Measurements from ENCODE around the gene IPO4. TPM values are rescaled to one million over a fixed set of nuclear protein-coding genes. Genes with fewer than 3 reads are reported as not detected.

IPO4 gene
- polyA plus RNA-seq, 1 donor = 35.6 TPM

DNA sequence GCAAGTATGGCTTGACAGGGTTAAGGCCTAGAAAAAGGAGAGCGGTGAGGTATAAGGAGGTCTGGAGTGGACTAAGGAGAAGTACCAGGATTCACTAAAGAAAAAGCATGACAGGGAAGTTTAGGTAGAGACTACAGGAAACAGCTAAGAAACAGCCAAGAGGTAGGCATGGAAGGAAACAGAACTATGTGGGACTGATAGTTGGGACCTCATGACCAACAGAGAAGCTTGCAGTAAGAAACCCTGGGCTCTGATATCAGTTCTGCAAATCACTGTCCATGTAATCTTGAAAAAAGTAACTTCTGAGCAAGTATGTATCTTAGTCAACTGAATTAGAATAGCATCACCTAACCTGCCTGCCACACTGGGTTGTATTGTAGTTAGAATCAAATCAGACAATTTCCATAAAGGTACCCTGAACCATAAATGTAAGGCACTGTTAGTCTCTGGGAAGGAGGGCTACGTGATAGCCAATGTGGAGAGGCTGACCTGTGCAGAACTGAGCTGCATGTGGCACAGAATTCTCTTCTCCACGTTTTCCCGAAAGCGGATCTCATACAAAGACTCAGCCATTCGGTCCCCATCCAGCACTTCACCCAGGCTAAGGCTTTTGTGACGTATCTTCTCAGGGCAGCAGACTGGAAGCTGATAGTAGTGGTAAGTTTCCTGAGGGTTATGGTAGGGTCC lies 5.7 kb upstream of the IPO4 start:
- no peak for DNase-seq

DNA sequence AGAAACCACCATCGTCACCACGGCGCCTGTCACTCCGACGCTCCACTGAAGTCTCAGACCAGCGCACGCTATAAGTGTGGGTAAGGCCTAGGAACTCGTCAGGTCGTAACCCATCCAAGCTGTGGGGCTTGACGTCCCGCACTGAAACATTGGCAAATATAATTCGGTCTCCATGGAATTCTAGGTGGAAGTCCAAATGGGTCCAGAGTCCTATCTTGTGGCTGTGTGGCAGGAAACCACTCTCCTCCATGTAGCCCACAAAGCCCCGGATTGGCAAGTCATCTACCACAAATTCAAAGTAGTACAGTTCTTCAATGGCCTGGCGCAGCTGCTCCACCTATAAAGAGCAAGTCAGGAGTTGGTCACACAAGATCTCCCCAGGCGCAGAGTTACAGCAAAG lies 4.3 kb upstream of the IPO4 start:
- no peak for DNase-seq

DNA sequence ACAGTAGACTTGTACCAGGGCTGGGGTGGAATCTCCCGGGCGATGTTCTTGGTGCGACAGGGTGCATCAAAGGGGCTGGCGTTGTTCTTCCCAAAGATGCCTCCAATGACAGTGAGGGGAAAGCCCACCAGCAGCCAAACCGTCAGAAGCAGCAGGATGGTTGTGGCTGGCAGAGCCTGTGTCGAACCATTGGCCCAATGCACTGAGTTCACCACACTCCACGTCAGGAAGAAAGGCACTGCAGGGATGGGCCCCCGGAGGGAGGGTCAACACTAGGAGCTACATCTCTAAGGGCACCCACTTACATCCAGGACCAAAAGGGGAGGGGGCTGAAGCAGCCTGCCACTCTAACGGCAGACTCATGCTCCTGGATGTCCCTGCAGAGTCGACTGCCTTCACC lies 1.8 kb upstream of the IPO4 start:
- no peak for DNase-seq

DNA sequence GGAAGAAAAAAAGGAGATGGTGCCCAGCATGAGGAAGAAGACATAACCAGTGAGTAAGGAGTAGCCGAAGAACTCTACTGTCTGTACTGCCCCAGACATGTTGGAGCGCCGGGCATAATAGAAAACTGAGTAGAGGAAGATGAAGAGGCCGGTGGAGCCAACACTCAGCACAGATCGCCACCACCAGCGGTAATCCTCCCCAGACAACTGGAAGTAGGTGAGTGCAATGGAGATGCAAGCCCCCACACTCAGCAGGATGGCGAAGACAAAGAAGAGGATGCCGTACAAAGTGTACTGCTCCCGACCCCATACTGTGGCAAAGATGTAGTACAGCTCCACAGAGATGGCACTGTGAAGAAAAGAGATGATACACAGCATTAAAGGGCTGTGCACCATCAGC lies 844 bp upstream of the IPO4 start:
- no peak for DNase-seq

DNA sequence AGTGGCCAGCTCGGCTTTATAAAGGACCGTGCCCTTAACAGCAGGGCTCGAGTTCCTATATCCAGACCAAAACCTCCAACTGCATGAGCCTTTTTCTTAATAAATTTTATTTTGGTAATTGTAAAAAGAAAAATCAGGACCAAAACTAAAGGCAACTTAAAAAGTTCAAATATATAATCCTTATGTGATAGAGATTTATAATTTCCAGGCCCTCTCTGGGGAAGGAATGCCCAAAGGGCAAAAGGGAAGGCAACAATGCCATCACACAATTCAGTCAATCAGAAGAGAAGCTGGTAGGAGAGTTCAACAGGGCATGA lies 401 bp upstream of the IPO4 start:
- DNase-seq = no peak

DNA sequence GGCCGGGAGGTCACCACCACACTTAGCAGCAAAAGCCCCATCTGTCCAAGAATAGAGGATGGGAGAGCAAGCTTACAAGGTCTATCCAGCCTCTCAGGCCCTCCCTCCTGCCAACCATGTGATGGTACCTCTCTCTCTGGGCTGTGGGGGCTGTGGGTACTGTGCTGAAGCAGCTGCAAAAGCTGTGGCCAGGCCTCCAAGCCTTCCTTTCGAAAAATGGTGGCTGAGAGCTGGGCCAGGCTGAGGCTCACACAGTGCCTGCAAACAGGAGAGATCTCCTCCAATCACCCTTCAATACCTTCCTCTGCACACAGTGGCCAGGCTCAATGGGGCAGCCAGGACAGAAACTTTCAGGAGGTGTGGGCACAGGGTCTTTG lies 1.1 kb downstream of the IPO4 start:
- DNase-seq = no peak

DNA sequence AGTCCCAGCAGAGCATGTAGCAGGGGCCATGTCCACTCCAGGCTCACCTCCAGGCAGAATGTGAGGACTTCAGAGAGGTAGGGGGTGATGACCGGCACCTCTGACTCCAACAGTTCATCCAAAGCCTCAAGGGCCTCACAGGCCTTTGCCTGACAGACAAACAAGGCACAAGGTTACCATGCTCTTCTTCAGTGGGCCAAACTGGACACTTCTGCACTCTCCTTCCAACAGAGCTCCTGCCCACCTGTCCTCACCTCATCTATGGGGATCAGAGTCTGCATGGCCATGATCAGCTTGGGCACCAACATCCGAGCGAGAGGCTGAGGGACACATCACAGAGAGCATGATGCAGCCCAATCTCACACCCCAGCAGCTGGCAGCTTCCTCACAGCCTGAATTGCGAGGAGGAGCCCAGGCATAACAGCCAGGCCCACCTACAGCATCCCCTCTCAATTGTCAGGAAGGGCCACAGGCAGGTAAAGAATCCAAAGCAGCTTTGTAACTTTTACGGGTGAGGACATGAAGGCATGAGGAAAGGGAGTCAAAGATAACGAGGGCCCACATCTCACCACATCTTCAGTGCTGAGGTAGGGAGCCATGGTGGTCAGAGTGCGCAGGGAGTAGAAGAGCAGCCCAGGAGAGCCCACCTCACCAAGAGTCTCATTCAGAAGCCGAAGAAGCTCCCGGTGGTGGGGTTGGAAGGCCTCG lies 1.6 kb downstream of the IPO4 start:
- DNase-seq = no peak

DNA sequence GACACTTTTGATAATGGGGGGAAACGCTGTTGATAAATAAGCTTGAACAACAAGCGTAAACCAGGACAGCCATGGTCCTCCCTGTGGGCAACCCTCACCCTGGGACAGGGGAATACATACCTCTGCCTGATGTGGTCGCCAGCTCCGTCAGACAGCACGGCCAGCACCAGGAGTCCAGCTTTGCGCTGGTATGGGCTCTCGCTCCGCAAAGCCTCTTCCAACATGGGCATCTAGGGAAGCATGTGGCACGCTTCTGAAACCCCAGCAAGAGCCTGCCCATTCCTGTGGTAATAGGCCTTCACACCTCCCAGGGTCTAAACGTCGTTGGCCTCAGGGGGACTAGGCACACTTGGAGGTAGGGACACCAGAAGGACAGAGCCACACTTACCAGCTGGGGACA lies 2.9 kb downstream of the IPO4 start:
- DNase-seq = no peak

DNA sequence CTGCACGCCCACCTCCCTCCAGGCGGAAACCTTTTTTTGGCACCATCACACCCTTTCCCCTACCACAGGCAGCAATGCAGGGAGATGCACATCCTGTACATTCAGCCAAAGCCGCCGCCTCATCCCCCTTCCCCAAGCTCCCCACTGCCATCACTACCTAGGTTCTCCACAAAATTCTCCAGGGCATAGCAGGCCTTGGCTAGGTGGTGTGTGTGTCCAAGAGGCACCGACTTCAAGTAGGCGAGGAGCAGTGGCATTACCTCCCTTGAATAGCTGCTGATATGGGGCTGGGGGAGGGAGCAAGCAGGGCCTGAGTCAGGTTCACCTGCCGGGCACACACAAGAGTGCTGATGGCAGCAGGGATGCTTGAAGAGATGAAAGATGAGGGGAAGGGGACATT lies 3.6 kb downstream of the IPO4 start:
- DNase-seq = no peak

DNA sequence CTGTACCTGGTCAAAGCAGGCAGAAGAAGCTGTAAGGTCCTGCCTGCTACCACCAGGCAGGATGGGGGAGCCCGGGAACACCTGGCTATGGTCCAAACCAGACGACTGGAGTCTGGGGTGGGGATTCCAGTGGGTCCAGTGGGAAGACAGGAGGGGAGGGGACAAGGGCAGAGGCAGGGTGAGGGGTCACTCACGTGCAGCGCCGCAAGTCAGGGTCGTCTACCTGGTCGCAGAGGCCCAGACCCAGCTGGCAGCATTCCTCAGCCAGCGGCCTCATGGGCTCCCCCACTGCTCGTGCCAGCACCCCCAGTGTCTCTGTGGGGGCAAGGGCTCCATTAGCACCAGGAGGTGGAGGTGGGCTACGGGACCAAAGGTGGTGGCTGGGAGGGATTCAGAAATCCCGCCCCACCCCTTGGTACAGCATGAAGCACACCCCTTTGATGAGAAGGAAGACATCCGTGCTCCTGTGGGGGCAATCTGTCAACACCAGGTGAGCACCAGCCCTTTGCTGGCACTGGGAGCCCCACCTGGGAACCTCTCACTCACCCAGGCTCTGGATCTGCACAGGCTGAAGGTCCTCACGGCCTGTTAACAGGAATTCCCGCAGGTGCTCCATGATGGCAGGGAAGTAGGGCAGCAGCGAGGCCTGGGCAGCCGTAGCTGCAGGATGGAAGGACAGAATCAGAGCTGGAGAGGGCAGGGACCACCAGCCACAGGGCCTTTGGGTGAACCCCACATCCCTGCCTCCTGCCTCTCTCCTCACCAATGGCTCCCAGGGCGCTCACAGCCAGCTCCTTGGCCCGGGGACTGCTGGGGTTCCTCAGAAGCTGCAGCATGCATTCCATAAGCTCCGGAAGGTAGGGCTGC lies 4.3 kb downstream of the IPO4 start:
- no peak for DNase-seq

DNA sequence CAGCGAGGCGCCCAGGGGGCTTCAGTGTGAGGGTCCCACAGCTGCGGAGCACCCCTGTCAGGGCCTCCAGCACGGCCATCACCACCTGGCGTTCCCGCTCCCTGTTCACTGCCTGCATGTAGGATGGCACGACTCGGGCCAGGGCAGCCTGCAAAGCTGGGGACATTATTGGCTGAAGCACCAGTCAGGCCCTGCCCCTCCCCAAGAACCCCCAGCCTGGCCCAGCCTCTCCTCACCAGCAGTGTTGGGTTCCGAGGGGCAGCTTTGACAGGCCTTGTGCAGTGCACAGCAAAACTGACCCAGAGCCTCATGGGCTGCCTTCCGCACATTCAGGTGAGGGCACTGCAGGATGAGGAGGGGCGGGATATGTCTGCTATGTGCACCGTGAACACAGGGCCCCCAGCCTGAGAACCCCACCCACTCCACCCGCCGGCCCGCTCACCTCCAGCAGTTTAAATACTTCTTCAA lies 5.6 kb downstream of the IPO4 start:
- no peak for DNase-seq

DNA sequence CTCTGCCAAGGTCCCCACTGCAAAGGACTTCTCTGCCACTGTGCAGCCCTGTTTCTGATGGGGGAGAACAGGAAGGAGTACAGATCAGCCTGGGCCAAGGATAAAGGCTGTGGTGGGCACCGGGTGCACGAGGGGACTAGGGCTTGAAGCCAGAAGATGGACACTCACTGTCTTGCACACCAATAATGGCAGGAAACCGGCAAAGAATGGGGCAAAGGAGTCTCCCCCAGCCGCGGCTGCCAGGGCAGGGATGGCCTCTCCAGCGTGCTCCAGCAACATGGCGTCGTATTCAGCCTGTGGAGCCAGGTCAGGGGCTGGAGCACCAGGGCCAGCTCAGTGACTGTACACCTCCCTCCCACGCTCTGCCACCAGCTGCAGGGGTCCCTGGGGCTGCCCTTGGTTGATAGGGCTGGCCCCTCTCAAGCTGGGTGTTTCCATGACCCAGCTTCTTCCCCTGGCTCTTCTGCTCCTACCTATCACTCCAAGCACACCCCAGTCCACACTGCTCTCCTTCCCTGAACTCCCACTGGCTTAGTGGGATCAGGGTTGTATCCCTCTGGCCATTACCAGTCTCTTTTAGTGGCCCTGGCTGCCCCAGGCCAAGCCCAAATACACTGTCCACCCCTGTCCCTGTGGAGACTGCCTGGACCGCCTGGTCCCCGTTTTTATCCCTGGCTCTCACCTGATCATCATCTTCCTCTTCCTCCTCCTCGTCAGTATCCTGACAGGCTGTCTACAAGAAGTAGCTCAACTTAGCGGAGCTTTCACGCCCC lies 6.3 kb downstream of the IPO4 start:
- no peak for DNase-seq

DNA sequence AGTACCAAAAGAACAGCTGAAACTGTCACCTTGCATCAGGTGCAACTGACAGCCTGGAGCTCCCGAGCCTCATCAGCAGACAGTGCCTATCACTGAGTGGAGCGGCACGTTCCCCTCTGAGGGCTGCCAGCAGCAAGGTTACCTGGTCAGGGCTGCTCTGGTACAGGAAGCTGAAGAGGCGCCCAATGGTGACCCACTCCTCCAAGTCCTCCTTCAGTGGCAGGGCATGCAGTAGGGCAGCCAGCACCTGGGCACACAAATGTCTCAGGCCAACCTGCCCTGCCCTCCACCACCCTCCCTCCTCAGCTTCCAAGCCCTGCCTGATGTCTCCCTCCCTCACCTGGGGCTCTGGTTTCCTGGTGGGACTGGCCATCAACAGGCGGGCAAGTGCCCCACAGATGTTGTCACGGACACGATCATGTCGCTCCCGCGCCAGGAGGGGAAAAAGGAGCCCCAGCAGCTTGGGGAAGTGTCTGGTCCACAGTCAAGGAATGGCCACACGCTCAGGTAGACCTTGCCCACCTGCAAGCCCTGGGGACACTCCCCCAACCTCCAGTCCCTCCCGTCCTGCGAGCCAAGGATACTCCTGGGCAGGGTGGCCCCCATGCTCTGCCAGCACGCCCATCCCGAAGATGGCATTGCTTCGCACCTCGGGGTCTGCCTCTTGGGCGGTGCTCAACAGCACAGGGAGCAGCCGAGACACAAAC lies 7.1 kb downstream of the IPO4 start:
- DNase-seq = no peak

DNA sequence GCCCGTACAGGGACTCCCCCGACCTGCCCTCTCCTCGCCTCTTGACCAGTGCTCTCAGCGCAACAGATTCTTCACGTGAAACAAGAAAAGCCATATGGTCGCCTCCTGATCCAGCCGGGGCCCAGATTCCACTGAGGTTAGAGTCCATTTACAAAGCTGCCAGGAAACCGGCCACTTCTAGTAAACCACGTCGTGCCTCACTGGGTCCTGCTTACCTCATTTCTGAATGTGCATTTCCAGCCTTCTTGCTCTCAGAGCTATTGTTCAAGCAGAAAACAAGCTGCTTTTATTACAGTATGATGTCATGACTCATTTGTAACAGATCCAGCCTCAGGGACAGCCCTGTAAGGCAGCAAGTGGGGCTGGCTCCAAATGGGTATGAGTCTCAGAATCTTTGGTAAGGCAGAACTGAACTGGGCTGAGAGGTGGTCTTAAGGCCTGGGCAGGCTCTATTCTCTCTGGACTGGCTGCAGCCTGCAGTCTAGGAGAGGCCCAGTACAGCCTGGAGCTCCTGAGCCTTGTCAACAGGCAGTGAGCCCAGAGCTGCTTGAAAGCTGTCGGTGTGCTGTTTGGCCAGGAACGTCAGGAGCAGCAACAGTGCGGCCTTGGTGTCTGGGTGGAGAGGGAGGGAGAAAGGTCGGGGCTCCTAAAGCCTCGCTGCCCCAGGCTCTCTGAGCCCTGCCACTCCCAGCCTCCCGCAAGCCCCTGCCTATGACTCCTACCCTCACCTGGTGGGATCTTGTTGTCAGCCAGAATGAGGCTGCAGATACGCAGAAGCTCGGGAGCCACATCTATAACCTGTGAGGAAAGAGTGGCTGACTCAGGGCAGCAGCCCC lies 8.4 kb downstream of the IPO4 start:
- peak; percentile 46 for DNase-seq

DNA sequence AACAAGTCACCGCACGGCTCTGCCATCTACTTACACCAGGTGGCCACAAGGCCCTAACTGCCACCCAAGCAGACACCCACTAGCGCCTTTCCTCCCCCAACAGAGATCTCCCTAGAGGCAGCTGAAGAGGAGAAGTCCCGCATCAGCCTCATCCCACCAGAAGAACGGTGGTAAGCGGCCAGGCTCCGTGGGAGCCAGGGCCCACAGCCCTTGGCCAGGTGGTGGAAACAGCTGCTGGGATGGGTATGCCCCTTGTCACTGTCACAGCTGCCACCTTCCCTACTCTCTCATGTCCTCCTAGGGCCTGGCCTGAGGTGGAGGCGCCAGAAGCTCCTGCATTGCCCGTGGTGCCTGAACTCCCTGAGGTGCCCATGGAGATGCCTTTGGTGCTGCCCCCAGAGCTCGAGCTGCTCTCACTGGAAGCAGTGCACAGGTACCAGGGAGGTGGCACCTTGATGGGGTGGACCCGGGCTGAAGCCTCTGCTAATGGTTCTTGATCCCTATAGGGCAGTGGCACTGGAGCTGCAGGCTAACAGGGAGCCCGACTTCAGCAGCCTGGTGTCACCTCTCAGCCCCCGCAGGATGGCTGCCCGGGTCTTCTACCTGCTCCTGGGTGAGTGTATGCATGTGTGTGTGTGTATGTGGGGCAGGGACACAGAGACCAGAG lies 9.2 kb downstream of the IPO4 start:
- no peak for DNase-seq

DNA sequence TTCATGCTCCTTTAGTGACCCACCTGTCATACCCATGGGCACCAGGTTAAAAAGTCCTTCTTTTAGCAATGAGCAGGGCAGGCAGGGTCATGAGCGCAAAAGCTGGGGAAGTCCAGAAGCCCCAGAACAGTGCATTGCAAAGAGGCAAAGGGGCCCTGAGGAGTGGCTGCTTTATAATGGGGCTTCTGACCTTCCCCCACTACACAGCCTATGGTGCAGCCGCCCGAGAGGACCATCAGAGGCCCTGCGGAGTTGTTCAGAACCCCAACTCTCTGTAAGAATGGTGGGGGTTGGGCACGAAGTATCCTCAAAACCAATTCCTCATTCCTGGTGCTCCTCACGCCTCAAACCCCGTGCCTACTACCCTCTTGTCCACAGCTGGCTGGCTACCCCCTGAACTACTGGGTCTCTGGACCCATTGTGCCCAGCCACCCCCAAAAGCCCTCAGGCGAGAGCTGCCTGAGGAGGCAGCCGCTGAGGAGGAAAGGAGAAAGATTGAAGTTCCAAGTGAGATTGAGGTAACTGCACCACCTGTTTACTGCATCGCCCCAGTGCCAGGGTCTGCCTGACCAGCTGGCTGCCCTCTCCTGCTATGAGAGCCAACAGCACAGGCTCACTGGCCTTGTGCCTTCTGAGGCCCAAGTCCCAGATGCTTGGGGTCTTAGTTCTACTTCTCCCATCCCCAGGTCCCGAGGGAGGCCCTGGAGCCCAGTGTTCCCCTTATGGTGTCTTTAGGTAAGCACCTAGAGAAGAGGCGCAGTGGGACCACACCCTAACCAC lies 10.0 kb downstream of the IPO4 start:
- DNase-seq = no peak

DNA sequence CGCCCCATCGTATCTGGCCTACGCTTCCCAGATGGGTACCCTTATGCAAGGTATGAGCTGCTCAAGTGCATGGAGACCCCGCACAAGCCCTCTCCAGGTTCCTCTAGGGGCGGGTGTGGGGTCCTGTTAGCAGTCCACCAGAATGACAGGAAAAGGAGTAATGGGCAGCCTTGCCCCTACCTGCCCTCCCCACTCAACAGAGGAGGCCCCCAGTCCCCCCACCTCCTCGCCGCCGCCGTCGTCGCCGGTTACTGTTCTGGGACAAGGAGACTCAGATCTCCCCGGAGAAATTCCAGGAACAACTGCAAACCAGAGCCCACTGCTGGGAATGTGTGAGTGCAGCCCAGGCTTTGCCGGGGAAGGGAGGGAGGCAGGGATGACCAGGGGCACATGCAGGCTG lies 10.7 kb downstream of the IPO4 start:
- DNase-seq = no peak

DNA sequence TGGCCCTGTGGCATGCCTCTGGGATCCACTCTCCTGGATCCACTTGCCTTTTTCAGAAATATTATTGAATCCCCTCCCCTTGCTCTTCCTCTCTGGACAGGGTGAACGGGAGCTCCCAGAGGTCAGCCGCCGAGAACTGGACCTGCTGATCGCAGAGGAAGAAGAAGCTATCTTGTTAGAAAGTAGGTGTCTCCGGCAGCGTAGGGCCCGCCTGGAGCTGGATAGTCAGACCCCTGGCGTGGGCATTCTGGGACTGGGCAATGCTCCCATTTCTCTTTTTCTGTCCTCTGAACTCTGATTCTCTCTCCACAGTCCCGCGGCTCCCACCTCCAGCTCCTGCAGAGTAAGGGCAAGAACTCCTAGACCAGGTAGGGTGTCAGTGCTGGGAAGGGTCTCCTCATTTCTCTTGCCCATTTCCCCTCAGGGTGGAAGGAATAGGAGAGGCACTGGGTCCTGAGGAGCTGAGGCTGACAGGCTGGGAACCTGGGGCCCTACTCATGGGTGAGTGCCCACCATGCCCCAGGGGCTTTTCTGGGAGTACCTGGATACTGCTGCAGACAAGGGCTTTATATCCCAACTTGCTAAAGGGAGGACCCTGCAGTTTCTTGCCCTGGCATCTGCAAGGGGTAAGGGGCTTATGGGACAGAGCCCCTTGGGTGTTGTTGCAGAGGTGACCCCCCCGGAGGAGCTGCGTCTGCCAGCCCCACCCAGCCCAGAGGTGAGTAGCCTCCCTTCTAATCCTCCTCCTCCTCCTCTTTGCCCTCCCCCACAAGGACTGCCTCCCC lies 11.4 kb downstream of the IPO4 start:
- DNase-seq = no peak

DNA sequence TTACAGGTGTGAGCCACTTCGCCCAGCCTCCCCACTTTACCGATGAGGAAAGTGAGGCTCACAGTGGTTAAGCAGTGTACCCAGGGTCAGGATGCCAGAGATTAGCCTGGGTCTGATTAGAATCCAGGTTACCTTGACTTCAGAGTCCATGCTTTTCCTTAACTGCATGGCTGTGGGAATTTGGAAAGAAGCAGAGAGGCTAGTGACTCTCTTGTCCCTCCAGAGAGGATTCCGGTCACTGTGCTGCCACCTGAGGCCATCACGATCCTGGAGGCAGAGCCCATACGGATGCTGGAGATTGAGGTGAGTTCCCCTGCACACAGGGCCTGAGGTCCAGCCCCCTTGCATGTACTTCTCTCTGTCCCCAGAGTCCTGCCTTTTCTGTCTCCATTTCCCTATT lies 12.0 kb downstream of the IPO4 start:
- DNase-seq = no peak

Measured in left kidney (tissue), 2 donors.